H9 (cell line): Measurements from ENCODE around the gene CDC37. TPM values are rescaled to one million over a fixed set of nuclear protein-coding genes. Genes with fewer than 3 reads are reported as not detected.

Experiments used
- DNase-seq: peaks from one replicate; pipeline ENCODE4 v3.0.0-alpha.2; 2017
- H2AFZ ChIP-seq: one replicate; pipeline ENCODE4 v1.6.1; 2013; ENCODE audit warnings: mild to moderate bottlenecking, low read length, control low read depth, moderate library complexity
- H2AK5ac ChIP-seq: 2 replicates; pipeline ENCODE4 v1.6.1; 2013; ENCODE audit warnings: low read length, control low read depth, mixed read lengths; ENCODE audit not compliant: insufficient read length
- H2BK120ac ChIP-seq: one replicate; pipeline ENCODE4 v1.6.1; 2013; ENCODE audit warnings: low read depth, mild to moderate bottlenecking, low read length, control low read depth, inconsistent platforms; ENCODE audit not compliant: poor library complexity, severe bottlenecking
- H2BK12ac ChIP-seq: 2 replicates; pipeline ENCODE4 v1.6.1; 2013; ENCODE audit warnings: low read length, control low read depth, mixed read lengths, low read depth; ENCODE audit not compliant: insufficient read length
- H2BK15ac ChIP-seq: 2 replicates; pipeline ENCODE4 v1.6.1; 2013; ENCODE audit warnings: low read depth, low read length, control low read depth
- H2BK20ac ChIP-seq: one replicate; pipeline ENCODE4 v1.6.1; 2013; ENCODE audit warnings: low read depth, mild to moderate bottlenecking, low read length, control low read depth, inconsistent platforms; ENCODE audit not compliant: poor library complexity, severe bottlenecking
- H2BK5ac ChIP-seq: 2 replicates; pipeline ENCODE4 v1.6.1; 2013; ENCODE audit warnings: low read length, control low read depth, mixed read lengths; ENCODE audit not compliant: insufficient read length
- H3K14ac ChIP-seq: 2 replicates; pipeline ENCODE4 v1.6.1; 2013; ENCODE audit warnings: low read length, control low read depth; ENCODE audit not compliant: insufficient read depth
- H3K18ac ChIP-seq: 2 replicates; pipeline ENCODE4 v1.6.1; 2013; ENCODE audit warnings: low read depth, mild to moderate bottlenecking, mixed read lengths, low read length, control low read depth; ENCODE audit not compliant: insufficient read length
- H3K23ac ChIP-seq: 2 replicates; pipeline ENCODE4 v1.6.1; 2013; ENCODE audit warnings: low read length, control low read depth, mixed read lengths, low read depth; ENCODE audit not compliant: insufficient read length
- H3K23me2 ChIP-seq: 2 replicates; pipeline ENCODE4 v1.6.1; 2013; ENCODE audit warnings: low read depth, mild to moderate bottlenecking, mixed read lengths, low read length, control low read depth; ENCODE audit not compliant: insufficient read length, poor library complexity, severe bottlenecking
- H3K27ac ChIP-seq: 2 replicates; pipeline ENCODE4 v1.5.1; 2013; ENCODE audit warnings: low read length, control low read depth, mixed read lengths, low read depth; ENCODE audit not compliant: insufficient read length
- H3K27me3 ChIP-seq: 2 replicates; pipeline ENCODE4 v1.6.1; 2013; ENCODE audit warnings: low read length, control low read depth, inconsistent platforms; ENCODE audit not compliant: insufficient read depth
- H3K4ac ChIP-seq: 2 replicates; pipeline ENCODE4 v1.6.1; 2013; ENCODE audit warnings: low read depth, mild to moderate bottlenecking, control low read depth, inconsistent platforms, low read length, moderate library complexity
- H3K4me1 ChIP-seq: 2 replicates; pipeline ENCODE4 v1.6.1; 2013; ENCODE audit warnings: low read length, control low read depth, inconsistent platforms; ENCODE audit not compliant: insufficient read depth
- H3K4me2 ChIP-seq: 2 replicates; pipeline ENCODE4 v1.6.1; 2013; ENCODE audit warnings: low read length, control low read depth, mixed read lengths; ENCODE audit not compliant: insufficient read length, insufficient read depth
- H3K56ac ChIP-seq: 2 replicates; pipeline ENCODE4 v1.6.1; 2013; ENCODE audit warnings: low read depth, mild to moderate bottlenecking, mixed read lengths, low read length, control low read depth; ENCODE audit not compliant: insufficient read length
- H3K79me1 ChIP-seq: 2 replicates; pipeline ENCODE4 v1.6.1; 2013; ENCODE audit warnings: low read depth, mild to moderate bottlenecking, moderate library complexity, low read length, control low read depth, inconsistent platforms; ENCODE audit not compliant: insufficient read depth, poor library complexity, severe bottlenecking
- H3K79me2 ChIP-seq: 2 replicates; pipeline ENCODE4 v1.6.1; 2013; ENCODE audit warnings: low read length, control low read depth, inconsistent platforms; ENCODE audit not compliant: insufficient read depth
- H3K9ac ChIP-seq: 2 replicates; pipeline ENCODE4 v1.6.1; 2013; ENCODE audit warnings: low read length, control low read depth, mixed read lengths; ENCODE audit not compliant: insufficient read length; ENCODE audit errors: extremely low read depth
- H3K9me3 ChIP-seq: one replicate; pipeline ENCODE4 v1.6.1; 2013; ENCODE audit warnings: low read depth, low read length, inconsistent platforms; ENCODE audit not compliant: control insufficient read depth
- H3T11ph ChIP-seq: one replicate; pipeline ENCODE4 v1.6.1; 2013; ENCODE audit warnings: mild to moderate bottlenecking, low read length, control low read depth, inconsistent platforms
- H4K20me1 ChIP-seq: one replicate; pipeline ENCODE4 v1.6.1; 2013; ENCODE audit not compliant: control insufficient read depth, insufficient read length, insufficient read depth
- H4K5ac ChIP-seq: 2 replicates; pipeline ENCODE4 v1.6.1; 2013; ENCODE audit warnings: low read depth, mild to moderate bottlenecking, mixed read lengths, low read length, control low read depth; ENCODE audit not compliant: insufficient read length
- H4K8ac ChIP-seq: replicated peaks from 2 replicates; pipeline ENCODE4 v1.6.1; 2013; ENCODE audit warnings: low read length, control low read depth, mixed read lengths, low read depth; ENCODE audit not compliant: insufficient read length
- H4K91ac ChIP-seq: 2 replicates; pipeline ENCODE4 v1.6.1; 2013; ENCODE audit warnings: low read depth, mild to moderate bottlenecking, moderate library complexity, mixed read lengths, low read length, control low read depth; ENCODE audit not compliant: insufficient read length
- H3K27ac Mint-ChIP-seq, 3 experiments: 2 replicates in 2 of 3; 3 replicates in 1 of 3; pipeline ENCODE4 v1.8.0; 2020 to 2021; ENCODE audit warnings: mixed read lengths in 3 of 3, mild to moderate bottlenecking in 1 of 3, moderate library complexity in 1 of 3
- H3K27me3 Mint-ChIP-seq: 2 replicates; pipeline ENCODE4 v1.8.0; 2021; ENCODE audit warnings: low read depth, mild to moderate bottlenecking, moderate library complexity, mixed read lengths
- H3K36me3 Mint-ChIP-seq, 3 experiments: 2 replicates in 2 of 3; 3 replicates in 1 of 3; pipeline ENCODE4 v1.8.0; 2020 to 2021; ENCODE audit warnings: low read depth in 3 of 3, mixed read lengths in 3 of 3; ENCODE audit not compliant: insufficient read depth in 1 of 3
- H3K4me1 Mint-ChIP-seq, 2 experiments: 2 replicates each; pipeline ENCODE4 v1.8.0; 2020; ENCODE audit warnings: mixed read lengths in 2 of 2
- H3K4me3 Mint-ChIP-seq, 2 experiments: 2 replicates in 1 of 2; 3 replicates in 1 of 2; pipeline ENCODE4 v1.8.0; 2020 to 2021; ENCODE audit warnings: mild to moderate bottlenecking in 2 of 2, mixed read lengths in 2 of 2, moderate library complexity in 1 of 2
- H3K9me3 Mint-ChIP-seq, 2 experiments: 2 replicates in 1 of 2; 3 replicates in 1 of 2; pipeline ENCODE4 v1.8.0; 2020; ENCODE audit warnings: mild to moderate bottlenecking in 2 of 2, mixed read lengths in 2 of 2, moderate library complexity in 1 of 2
- CTCF ChIP-seq: fragments of 200-600 bp; sonication (generic); conservative IDR thresholded peaks from 3 replicates; pipeline ENCODE4 v1.8.0; 2021; ENCODE audit warnings: antibody characterized with exemption, mild to moderate bottlenecking
- WGBS: extraction: QIAGEN DNeasy Blood & Tissue Kit; methylation state at CpG from one replicate; pipeline ENCODE4 v1.1.7; 2013; ENCODE audit warnings: missing lambda C conversion rate, low lambda C conversion rate, mixed read lengths; ENCODE audit not compliant: insufficient read length; ENCODE audit errors: extremely low coverage; 5-methylcytosine and 5-hydroxymethylcytosine counted together
- total RNA-seq: library from RNA; stranded (reverse); gene quantifications from 2 replicates; pipeline ENCODE4 v1.2.1, GENCODE V29; 2021

The CDC37 gene
- total RNA-seq, 1 experiment from 2014 or later = 155 TPM

GRCh38 chr19:10390652-10391286, 12.6 kb downstream of the CDC37 start:
- H3K9me3 ChIP-seq = no peaks in the 10 kb centered on the region
- H3K27me3 Mint-ChIP-seq = peaks cover 2% of the 10 kb centered on the region; the same call in 1 of the 2 replicates
- no peak overlapping the region for H2BK12ac ChIP-seq
- no peaks in the 10 kb centered on the region for H3K4me1 ChIP-seq
- no peak overlapping the region for H4K8ac ChIP-seq
- no peak overlapping the region for H2AFZ ChIP-seq
- no peak overlapping the region for H2BK20ac ChIP-seq
- H3K36me3 Mint-ChIP-seq = peaks cover 21 to 44% (median 36%) of the 10 kb centered on the region in 3 experiments; a peak in 6 of 7 replicates
- peak; percentile 87 for TF ChIP-seq CTCF
- H3K4me3 Mint-ChIP-seq = no peak overlapping the region
- no peak overlapping the region for H3K4ac ChIP-seq
- H4K91ac ChIP-seq = no peak overlapping the region
- H3K4me1 Mint-ChIP-seq = peaks cover 8 to 9% of the 10 kb centered on the region in 2 experiments; a peak in 3 of 4 replicates
- H3K14ac ChIP-seq = no peak overlapping the region
- no peak overlapping the region for H3K27ac ChIP-seq
- H2BK15ac ChIP-seq = no peak overlapping the region
- no peaks in the 10 kb centered on the region for H3K79me1 ChIP-seq
- peak; percentile 85 for DNase-seq
- no CpG with 5 or more reads among the region's 9 CpGs for WGBS
- H3K23ac ChIP-seq = no peak overlapping the region
- H2BK120ac ChIP-seq = no peak overlapping the region
- no peak overlapping the region for H3T11ph ChIP-seq
- H4K5ac ChIP-seq = no peak overlapping the region
- no peaks in the 10 kb centered on the region for H3K27me3 ChIP-seq
- no peak overlapping the region for H3K4me2 ChIP-seq
- peaks cover 3% of the 10 kb centered on the region for H3K23me2 ChIP-seq
- H3K79me2 ChIP-seq = no peaks in the 10 kb centered on the region
- no peak overlapping the region for H2AK5ac ChIP-seq
- H3K18ac ChIP-seq = no peak overlapping the region
- no peaks in the 10 kb centered on the region for H3K9me3 Mint-ChIP-seq
- no peak overlapping the region for H3K9ac ChIP-seq
- no peak overlapping the region for H3K27ac Mint-ChIP-seq
- no peaks in the 10 kb centered on the region for H4K20me1 ChIP-seq
- H3K56ac ChIP-seq = no peak overlapping the region
- H2BK5ac ChIP-seq = no peak overlapping the region
